ENCODE data around the gene LMTK2.
"Not testable (repeated sequence)": the region's sequence is repeated elsewhere in the genome, so short reads cannot be mapped to it uniquely, and the experiment has no call there.

The LMTK2 gene

GRCh38 chr7:98213888-98214810 is 107.5 kb downstream of the LMTK2 start:
- H3K9me3 Mint-ChIP-seq, result no peaks in the 10 kb centered on the region
- no peaks in the 10 kb centered on the region for H3K27me3 Mint-ChIP-seq (ENCODE audit: low read depth)
- no peak overlapping the region for H3K27ac Mint-ChIP-seq
- H3K4me1 Mint-ChIP-seq (ENCODE audit: low read depth), result peaks cover 9% of the 10 kb centered on the region
- no peak for DNase-seq (ENCODE audit: low spot score)
- H3K36me3 Mint-ChIP-seq (ENCODE audit: low read depth), result peaks cover 5% of the 10 kb centered on the region
- no peak overlapping the region for H3K4me3 Mint-ChIP-seq

- Mint-ChIP-seq H3K27ac (no peak overlapping the region), H3K4me3 (no peak overlapping the region), H3K27me3 (ENCODE audit: low read depth) (no peaks in the 10 kb centered on the region), H3K4me1 (ENCODE audit: low read depth) (peaks cover 11% of the 10 kb centered on the region), H3K36me3 (ENCODE audit: low read depth) (peaks cover 10% of the 10 kb centered on the region), H3K9me3 (no peaks in the 10 kb centered on the region)
- no peak for DNase-seq (ENCODE audit: low spot score)
Measured at GRCh38 chr7:98214811-98215321, 108.2 kb downstream of the LMTK2 start.

DNA sequence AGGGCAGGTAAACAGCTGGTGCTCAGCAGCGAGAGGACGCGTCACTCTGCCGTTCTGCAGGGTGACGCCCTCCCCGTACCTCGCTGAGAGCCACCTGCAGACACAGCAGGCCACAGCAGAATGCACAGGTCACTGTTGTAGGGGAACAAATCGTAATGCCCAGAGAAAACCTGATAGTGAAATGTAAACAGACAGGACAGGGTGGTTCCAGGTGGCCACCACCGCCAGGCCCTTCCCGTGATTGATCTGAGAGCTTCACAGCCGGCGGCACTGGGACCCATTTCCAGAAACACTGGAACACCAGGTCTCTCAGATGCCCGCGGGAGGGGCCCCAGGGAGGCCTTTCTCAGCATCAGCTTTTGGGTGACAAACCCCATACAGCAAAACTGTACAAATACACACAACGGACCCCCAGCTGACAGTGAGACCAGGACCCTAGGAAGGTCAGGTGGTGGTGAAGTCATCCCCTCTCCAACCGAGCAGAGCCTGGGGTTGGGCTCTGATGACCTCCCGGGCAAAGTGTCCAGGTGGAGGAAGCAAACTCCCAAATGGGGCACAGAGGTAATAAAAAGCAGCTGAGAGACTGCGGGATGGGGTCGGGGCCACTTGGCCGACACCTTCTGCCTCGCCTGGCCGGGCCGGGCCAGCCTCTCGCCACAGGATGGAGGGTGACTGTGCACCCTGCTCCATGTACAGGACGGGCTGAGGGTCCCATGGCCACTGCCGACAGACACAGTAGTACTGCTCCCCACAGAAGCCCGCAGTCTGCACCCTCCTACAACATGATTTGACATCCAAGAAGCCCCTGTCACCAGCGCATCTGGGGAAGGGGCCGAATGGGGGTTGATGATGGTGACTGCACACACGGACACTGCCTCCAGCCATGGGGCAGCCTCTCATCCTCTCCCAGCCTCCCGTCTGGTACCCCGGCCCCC is 109.2 kb downstream of the LMTK2 start:
- no peaks in the 10 kb centered on the region for H3K27me3 Mint-ChIP-seq (ENCODE audit: low read depth)
- no peak overlapping the region for H3K27ac Mint-ChIP-seq
- peaks cover 10% of the 10 kb centered on the region for H3K36me3 Mint-ChIP-seq (ENCODE audit: low read depth)
- no peak overlapping the region for H3K4me3 Mint-ChIP-seq
- H3K4me1 Mint-ChIP-seq (ENCODE audit: low read depth), result peaks cover 11% of the 10 kb centered on the region
- H3K9me3 Mint-ChIP-seq, result no peaks in the 10 kb centered on the region
- DNase-seq (ENCODE audit: low spot score), result no peak

DNA sequence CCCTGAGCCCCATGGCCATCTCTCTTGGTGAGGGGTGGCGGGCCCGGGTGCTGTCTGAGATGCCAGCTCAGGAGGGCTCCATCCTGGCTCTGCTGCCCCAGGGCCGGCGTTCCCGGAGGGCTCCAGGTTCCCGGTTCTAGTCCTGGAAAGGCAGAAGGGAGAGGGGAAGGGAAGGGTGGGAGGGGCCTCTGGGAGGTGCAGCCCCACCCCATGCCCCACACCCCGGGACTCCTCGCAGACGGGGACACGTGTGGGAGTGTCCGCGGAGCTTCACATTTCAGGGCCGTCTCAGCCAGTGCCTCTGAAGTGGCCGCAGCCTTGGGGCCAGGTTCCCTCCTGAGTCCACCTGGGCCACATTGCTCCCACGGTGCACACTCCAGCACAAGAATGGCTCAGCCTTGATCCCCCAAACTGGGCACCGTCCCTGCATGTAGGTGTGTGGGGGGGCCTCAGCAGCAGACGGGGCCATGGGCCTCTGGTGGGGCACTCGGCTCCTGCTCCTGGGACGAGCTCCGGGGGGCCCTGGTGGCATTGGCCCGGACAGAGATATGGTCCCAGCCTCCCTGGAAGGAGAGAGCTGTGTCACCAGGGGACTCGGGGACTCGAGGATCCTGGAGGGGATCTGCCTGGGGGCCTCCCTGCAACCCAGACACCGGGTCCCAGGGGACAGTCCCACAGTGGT is 110.4 kb downstream of the LMTK2 start:
- Mint-ChIP-seq H3K36me3 (ENCODE audit: low read depth) (peaks cover 10% of the 10 kb centered on the region), H3K27ac (no peak overlapping the region), H3K4me1 (ENCODE audit: low read depth) (peaks cover 11% of the 10 kb centered on the region), H3K9me3 (no peaks in the 10 kb centered on the region), H3K27me3 (ENCODE audit: low read depth) (no peaks in the 10 kb centered on the region), H3K4me3 (no peak overlapping the region)
- no peak for DNase-seq (ENCODE audit: low spot score)

GRCh38 chr7:98217623-98218582 is 111.2 kb downstream of the LMTK2 start:
- no peak for DNase-seq (ENCODE audit: low spot score)
- peak overlapping the region; percentile 14 for H3K27ac Mint-ChIP-seq

GRCh38 chr7:98219382-98219781 is 112.7 kb downstream of the LMTK2 start:
- not testable (repeated sequence) for H3K4me3 Mint-ChIP-seq
- H3K27ac Mint-ChIP-seq, result peak overlapping the region; percentile 7

More at GRCh38 chr7:98217623-98218582, 111.2 kb downstream of the LMTK2 start:
- H3K4me1 Mint-ChIP-seq (ENCODE audit: low read depth), result peaks cover 11% of the 10 kb centered on the region
- no peak overlapping the region for H3K4me3 Mint-ChIP-seq
- H3K9me3 Mint-ChIP-seq, result no peaks in the 10 kb centered on the region
- H3K27me3 Mint-ChIP-seq (ENCODE audit: low read depth), result no peaks in the 10 kb centered on the region
- peaks cover 10% of the 10 kb centered on the region for H3K36me3 Mint-ChIP-seq (ENCODE audit: low read depth)

GRCh38 chr7:98221611-98222532 is 115.2 kb downstream of the LMTK2 start:
- no peaks in the 10 kb centered on the region for H3K27me3 Mint-ChIP-seq (ENCODE audit: low read depth)
- H3K9me3 Mint-ChIP-seq, result no peaks in the 10 kb centered on the region
- H3K4me3 Mint-ChIP-seq, result no peak overlapping the region
- H3K36me3 Mint-ChIP-seq (ENCODE audit: low read depth), result peaks cover 19% of the 10 kb centered on the region
- H3K4me1 Mint-ChIP-seq (ENCODE audit: low read depth), result peaks cover 11% of the 10 kb centered on the region
- no peak for DNase-seq (ENCODE audit: low spot score)
- H3K27ac Mint-ChIP-seq, result no peak overlapping the region

More at GRCh38 chr7:98219382-98219781, 112.7 kb downstream of the LMTK2 start:
- not testable (repeated sequence) for H3K27me3 Mint-ChIP-seq (ENCODE audit: low read depth); DNase-seq (ENCODE audit: low spot score); H3K9me3 Mint-ChIP-seq
- Mint-ChIP-seq H3K36me3 (ENCODE audit: low read depth) (peaks cover 12% of the 10 kb centered on the region), H3K4me1 (ENCODE audit: low read depth) (peaks cover 11% of the 10 kb centered on the region)

GRCh38 chr7:98222533-98223195 is 116.0 kb downstream of the LMTK2 start:
- Mint-ChIP-seq H3K9me3 (no peaks in the 10 kb centered on the region), H3K27me3 (ENCODE audit: low read depth) (no peaks in the 10 kb centered on the region), H3K36me3 (ENCODE audit: low read depth) (peaks cover 21% of the 10 kb centered on the region)

DNA sequence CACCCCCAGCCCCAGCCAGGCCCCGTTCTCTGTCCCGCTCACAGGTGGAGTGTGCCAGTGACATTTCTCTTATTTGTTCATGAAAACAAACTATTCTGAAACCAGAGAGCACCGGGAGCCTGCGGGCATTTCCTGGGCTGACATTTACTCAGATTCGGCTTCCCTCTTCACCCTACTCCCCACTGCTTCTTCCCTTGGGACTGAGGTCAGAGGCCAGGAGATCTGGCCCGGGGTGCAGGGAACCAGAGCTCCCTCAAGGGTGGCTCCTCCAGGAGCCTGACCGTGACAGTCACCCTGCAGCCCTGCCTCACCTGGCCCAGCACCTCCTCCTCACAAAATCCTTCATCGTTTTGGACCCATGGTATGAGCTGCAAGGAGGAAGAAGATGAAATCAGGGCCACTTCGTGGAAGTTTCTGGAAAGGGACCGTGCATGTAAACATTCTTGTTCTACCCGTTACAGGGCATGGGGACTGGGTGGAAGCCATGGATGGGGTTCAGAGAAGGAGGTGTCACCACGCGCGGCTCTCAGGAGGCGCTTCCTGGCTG is 116.8 kb downstream of the LMTK2 start:
- Mint-ChIP-seq H3K27ac (no peak overlapping the region), H3K36me3 (ENCODE audit: low read depth) (peaks cover 20% of the 10 kb centered on the region), H3K9me3 (no peaks in the 10 kb centered on the region), H3K4me3 (no peak overlapping the region), H3K27me3 (ENCODE audit: low read depth) (no peaks in the 10 kb centered on the region), H3K4me1 (ENCODE audit: low read depth) (peaks cover 7% of the 10 kb centered on the region)
- DNase-seq (ENCODE audit: low spot score), result no peak

More at GRCh38 chr7:98222533-98223195, 116.0 kb downstream of the LMTK2 start:
- H3K4me3 Mint-ChIP-seq, result no peak overlapping the region
- no peak for DNase-seq (ENCODE audit: low spot score)
- H3K27ac Mint-ChIP-seq, result no peak overlapping the region
- H3K4me1 Mint-ChIP-seq (ENCODE audit: low read depth), result peaks cover 11% of the 10 kb centered on the region

- no peak overlapping the region for H3K4me3 Mint-ChIP-seq
- H3K27me3 Mint-ChIP-seq (ENCODE audit: low read depth), result no peaks in the 10 kb centered on the region
- H3K9me3 Mint-ChIP-seq, result no peaks in the 10 kb centered on the region
- H3K36me3 Mint-ChIP-seq (ENCODE audit: low read depth), result peaks cover 18% of the 10 kb centered on the region
- H3K4me1 Mint-ChIP-seq (ENCODE audit: low read depth), result peaks cover 3% of the 10 kb centered on the region
- H3K27ac Mint-ChIP-seq, result no peak overlapping the region
- no peak for DNase-seq (ENCODE audit: low spot score)
Measured at GRCh38 chr7:98223898-98224700, 117.4 kb downstream of the LMTK2 start.
